K562 (cell line): Measurements from ENCODE around the gene LYPD4. TPM values are rescaled to one million over a fixed set of nuclear protein-coding genes. Genes with fewer than 3 reads are reported as not detected.
A peak's percentile ranks its signal among the peaks of the same experiment; 100 is the strongest.

Experiments
- ARID3A ChIP-seq: IDR thresholded peaks from 2 replicates; pipeline ENCODE4 v1.6.1; 2012; ENCODE audit warnings: low read depth, low read length, improper control_type of control experiment, borderline replicate concordance
- DDX20 ChIP-seq: fragments of 450-650 bp; IDR thresholded peaks from 2 replicates; pipeline ENCODE4 v1.6.1; 2016; ENCODE audit warnings: missing genetic modification characterization, low read depth, mild to moderate bottlenecking, missing compliant biosample characterization, moderate library complexity
- HLTF ChIP-seq: fragments of 450-650 bp; IDR thresholded peaks from 2 replicates; pipeline ENCODE4 v1.6.1; 2016
- KLF6 ChIP-seq: fragments of 250-450 bp; sonication (Bioruptor Pico); IDR thresholded peaks from 2 replicates; pipeline ENCODE4 v1.4.0; 2020; ENCODE audit warnings: mild to moderate bottlenecking, moderate library complexity, borderline replicate concordance
- MBD2 ChIP-seq: sonication (generic); IDR thresholded peaks from 2 replicates; pipeline ENCODE4 v1.6.1; 2016; ENCODE audit warnings: low read depth, borderline replicate concordance
- MED1 ChIP-seq: sonication (generic); formaldehyde crosslinking; IDR thresholded peaks from 2 replicates; pipeline ENCODE4 v1.8.1; 2023; ENCODE audit warnings: missing genetic modification reagents, borderline replicate concordance
- MTA1 ChIP-seq: fragments of 450-650 bp; IDR thresholded peaks from 2 replicates; pipeline ENCODE4 v1.6.1; 2017; ENCODE audit warnings: borderline replicate concordance
- SP1 ChIP-seq: sonication (generic); formaldehyde crosslinking; IDR thresholded peaks from 2 replicates; pipeline ENCODE4 v1.8.1; 2022; ENCODE audit warnings: mild to moderate bottlenecking, missing genetic modification reagents
- ZBTB1 ChIP-seq: sonication (generic); formaldehyde crosslinking; IDR thresholded peaks from 2 replicates; pipeline ENCODE4 v1.8.1; 2023; ENCODE audit warnings: missing genetic modification reagents, low read depth, mild to moderate bottlenecking, borderline replicate concordance
- ZEB2 ChIP-seq: fragments of 450-650 bp; IDR thresholded peaks from 2 replicates; pipeline ENCODE4 v1.6.1; 2016
- ZMIZ1 ChIP-seq, 2 experiments: fragments of 150-350 bp in 1 of 2; IDR thresholded peaks; 2 replicates each; pipeline ENCODE4 v1.6.1; 2012 to 2016; ENCODE audit warnings: low read depth in 2 of 2, low read length in 2 of 2, mild to moderate bottlenecking in 1 of 2, moderate library complexity in 1 of 2
- ZNF707 ChIP-seq: fragments of 250-450 bp; sonication (Bioruptor Pico); conservative IDR thresholded peaks from 2 replicates; pipeline ENCODE4 v1.8.0; 2022; ENCODE audit warnings: inconsistent platforms, mild to moderate bottlenecking, moderate library complexity
- ZNF77 ChIP-seq: fragments of 250-450 bp; sonication (Bioruptor Pico); IDR thresholded peaks from 2 replicates; pipeline ENCODE4 v1.5.0; 2020
- polyA plus RNA-seq, 8 experiments: library from polyadenylated mRNA; depleted of rRNA in 4 of 8; stranded (reverse) in 5 of 8; unstranded in 3 of 8; fragments of >200 nt; fragmentation: Nextera tagmentation in 2 of 8; fragmentation: Illumina TruSeq in 1 of 8; extraction: Ambion mirVana in 2 of 8; extraction: Trizol in 1 of 8; gene quantifications; 2 replicates each; pipeline versions ENCODE4 v1.2.1 to v1.2.3, GENCODE V29; 2011 to 2014; ENCODE audit warnings: inconsistent platforms in 1 of 8, missing spikeins in 1 of 8
- total RNA-seq, 7 experiments: library from RNA; depleted of rRNA in 6 of 7; stranded (reverse); fragments of >200 nt in 6 of 7; fragmentation: Illumina TruSeq in 2 of 7; extraction: Trizol in 2 of 7; gene quantifications; 2 replicates each; pipeline versions ENCODE4 v1.2.1 to v1.2.3, GENCODE V29; 2011 to 2021; ENCODE audit warnings: low replicate concordance in 1 of 7

The LYPD4 gene
- total and polyA plus RNA-seq, 9 of the 15 experiments (the other 6 are each of a cell fraction or from before 2014, with no cell fraction given): 0.11 TPM; not detected in 8

- no peak for TF ChIP-seq DDX20 (tag)
- no peak; the same call in 1 of the 2 replicates for TF ChIP-seq KLF6 (CRISPR knock-in tag)
- TF ChIP-seq ZEB2: 0 out of 2 replicates have a peak, but pooled peaks have one; percentile 43
- TF ChIP-seq HLTF: peak; percentile 91
- TF ChIP-seq SP1 (CRISPR knock-in tag): peak; percentile 100
- no peak for TF ChIP-seq ZNF707 (CRISPR knock-in tag)
- peak; percentile 91 for TF ChIP-seq MBD2
- TF ChIP-seq ARID3A: no peak
- TF ChIP-seq MED1: no peak
- TF ChIP-seq ZNF77 (CRISPR knock-in tag): no peak
- TF ChIP-seq ZBTB1 (CRISPR knock-in tag): no peak
- TF ChIP-seq ZMIZ1 (IDR thresholded peaks at IDR 0.05; ENCODE audit: low read depth in 2 of 2, low read length in 2 of 2): no peak
- TF ChIP-seq MTA1: peak; percentile 96
Observed at GRCh38 chr19:41859618-41860418, 15.3 kb upstream of the LYPD4 start, which contains the start of gene RPS19 (continued).
